Glutamatergic neuron (in vitro differentiated cells): Measurements from ENCODE around the gene SHB. TPM values are rescaled to one million over a fixed set of nuclear protein-coding genes. Genes with fewer than 3 reads are reported as not detected.
A peak's percentile ranks its signal among the peaks of the same experiment; 100 is the strongest.

Experiments
- DNase-seq: peaks from one replicate; pipeline ENCODE4 v3.0.0; 2022
- H3K27ac Mint-ChIP-seq: one replicate; pipeline ENCODE4 v1.8.0; 2020; ENCODE audit warnings: mild to moderate bottlenecking, mixed read lengths, inconsistent platforms; ENCODE audit not compliant: unreplicated experiment
- H3K27me3 Mint-ChIP-seq: one replicate; pipeline ENCODE4 v1.8.0; 2020; ENCODE audit warnings: mild to moderate bottlenecking, moderate library complexity, mixed read lengths, inconsistent platforms; ENCODE audit not compliant: unreplicated experiment
- H3K36me3 Mint-ChIP-seq: one replicate; pipeline ENCODE4 v1.8.0; 2020; ENCODE audit warnings: mild to moderate bottlenecking, mixed read lengths, inconsistent platforms; ENCODE audit not compliant: unreplicated experiment
- H3K4me1 Mint-ChIP-seq: one replicate; pipeline ENCODE4 v1.8.0; 2020; ENCODE audit warnings: mild to moderate bottlenecking, low read depth, mixed read lengths, inconsistent platforms; ENCODE audit not compliant: unreplicated experiment
- H3K4me3 Mint-ChIP-seq: one replicate; pipeline ENCODE4 v1.8.0; 2020; ENCODE audit warnings: mild to moderate bottlenecking, mixed read lengths, inconsistent platforms; ENCODE audit not compliant: unreplicated experiment
- H3K9me3 Mint-ChIP-seq: one replicate; pipeline ENCODE4 v1.8.0; 2020; ENCODE audit warnings: mild to moderate bottlenecking, moderate library complexity, mixed read lengths, inconsistent platforms; ENCODE audit not compliant: unreplicated experiment
- CTCF ChIP-seq: fragments of 200-600 bp; sonication (generic); IDR thresholded peaks from one replicate; pipeline ENCODE4 v1.5.0; 2021; ENCODE audit not compliant: partially characterized antibody, unreplicated experiment
- total RNA-seq: library from RNA; stranded (reverse); fragmentation: NEBNext Ultra II Directional; extraction: Animal tissue kit (Norgen Biotek cat#: 25700); gene quantifications from one replicate; pipeline ENCODE4 v1.2.1, GENCODE V29; 2021; ENCODE audit not compliant: unreplicated experiment

SHB gene
- total RNA-seq, 1 donor from 2014 or later: 31.7 TPM

GRCh38 chr9:38061326-38061977 lies 7.6 kb downstream of the SHB start:
- peaks cover 6% of the 10 kb centered on the region for H3K9me3 Mint-ChIP-seq
- peaks cover 50% of the 10 kb centered on the region for H3K4me1 Mint-ChIP-seq
- no peak for DNase-seq
- peaks cover 11% of the 10 kb centered on the region for H3K27me3 Mint-ChIP-seq
- H3K4me3 Mint-ChIP-seq: peak overlapping the region; percentile 12
- TF ChIP-seq CTCF: no peak
- no peak overlapping the region for H3K27ac Mint-ChIP-seq
- H3K36me3 Mint-ChIP-seq: no peaks in the 10 kb centered on the region

GRCh38 chr9:38060681-38061080 lies 8.3 kb downstream of the SHB start:
- Mint-ChIP-seq H3K9me3 (peaks cover 3% of the 10 kb centered on the region), H3K27ac (no peak overlapping the region), H3K4me3 (no peak overlapping the region), H3K4me1 (peaks cover 44% of the 10 kb centered on the region), H3K27me3 (peaks cover 8% of the 10 kb centered on the region), H3K36me3 (no peaks in the 10 kb centered on the region)
- DNase-seq: no peak
- TF ChIP-seq CTCF: no peak

GRCh38 chr9:38059233-38059936 lies 9.6 kb downstream of the SHB start:
- H3K27ac Mint-ChIP-seq: no peak overlapping the region
- H3K9me3 Mint-ChIP-seq: peaks cover 3% of the 10 kb centered on the region
- no peak overlapping the region for H3K4me3 Mint-ChIP-seq
- H3K27me3 Mint-ChIP-seq: peaks cover 7% of the 10 kb centered on the region
- peaks cover 35% of the 10 kb centered on the region for H3K4me1 Mint-ChIP-seq
- no peaks in the 10 kb centered on the region for H3K36me3 Mint-ChIP-seq
- no peak for TF ChIP-seq CTCF
- no peak for DNase-seq

- DNase-seq: no peak
- H3K27ac Mint-ChIP-seq: no peak overlapping the region
- no peak for TF ChIP-seq CTCF
- peaks cover 8% of the 10 kb centered on the region for H3K27me3 Mint-ChIP-seq
- peaks cover 30% of the 10 kb centered on the region for H3K4me1 Mint-ChIP-seq
- H3K9me3 Mint-ChIP-seq: peaks cover 3% of the 10 kb centered on the region
- no peaks in the 10 kb centered on the region for H3K36me3 Mint-ChIP-seq
- H3K4me3 Mint-ChIP-seq: no peak overlapping the region
Measured at GRCh38 chr9:38058452-38059232, 10.4 kb downstream of the SHB start.
